ENCODE measurements around the gene STK38.

STK38 gene

GRCh38 chr6:36546920-36547645 is at the start of gene STK38:
Gene STK38 (minus strand): TSS chr6:36547479. CDS start chr6:36540202, 7,277 bp downstream.
- Histone ChIP-seq H3K4me2 (ENCODE audit: low read length) (peak within 1 kb of the TSS; percentile 81), H3K4me3 (ENCODE audit: low read length) (peak within 1 kb of the TSS; percentile 90), H3K9me3 (ENCODE audit: control insufficient read depth, insufficient read depth, low read length) (no peaks in the 10 kb centered on the region), H4K20me1 (ENCODE audit: control insufficient read depth, insufficient read depth, low read depth, low read length) (no peaks in the 10 kb centered on the region), H3K4me1 (ENCODE audit: control insufficient read depth, low read length) (peaks cover 66% of the 10 kb centered on the region), H3K27ac (ENCODE audit: low read depth, low read length) (peak within 1 kb of the TSS; percentile 86), H3F3A (ENCODE audit: control insufficient read depth, insufficient read depth) (peaks cover 7% of the 10 kb centered on the region; the same call in 1 of the 2 replicates), H3K36me3 (ENCODE audit: control insufficient read depth, low read length) (peaks cover 30% of the 10 kb centered on the region), H3K27me3 (ENCODE audit: control insufficient read depth, low read length) (no peaks in the 10 kb centered on the region), H3K79me2 (ENCODE audit: control insufficient read depth, low read length) (peaks cover 51% of the 10 kb centered on the region), H3K9me2 (replicated peaks; ENCODE audit: control insufficient read depth, low read length) (no peaks in the 10 kb centered on the region)
- peak; percentile 49 for TF ChIP-seq CTCF (IDR thresholded peaks at IDR 0.05; ENCODE audit: low read depth, low read length, poor library complexity, severe bottlenecking)
- no peak for TF ChIP-seq EZH2phosphoT487 (IDR thresholded peaks at IDR 0.05; ENCODE audit: borderline replicate concordance, low read length)

DNA sequence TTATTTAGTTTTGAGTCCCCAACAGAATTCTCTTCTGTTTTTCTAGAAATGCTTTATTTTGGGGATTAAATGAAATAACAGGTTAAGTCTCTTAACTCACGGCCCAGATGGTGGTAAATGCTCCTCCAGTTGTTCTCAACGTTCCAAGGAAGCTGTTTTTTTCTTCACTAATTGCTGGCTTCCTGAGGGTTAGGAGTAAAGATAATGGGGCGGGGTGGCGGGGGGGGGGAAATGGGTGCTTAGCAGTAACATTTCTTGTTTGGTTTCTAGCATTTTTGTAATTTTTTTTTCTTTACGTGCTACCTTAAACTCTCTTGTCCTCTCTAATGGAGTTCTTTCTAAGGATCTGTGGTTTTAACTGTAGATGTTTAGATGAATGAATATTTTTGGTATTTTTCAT is 49.1 kb upstream of the STK38 start:
- TF ChIP-seq EZH2phosphoT487 (IDR thresholded peaks at IDR 0.05; ENCODE audit: borderline replicate concordance, low read length) (no peak), CTCF (IDR thresholded peaks at IDR 0.05; ENCODE audit: low read depth, low read length, poor library complexity, severe bottlenecking) (no peak)
- Histone ChIP-seq H3K4me3 (ENCODE audit: low read length) (peak overlapping the region; percentile 95), H3K27ac (ENCODE audit: low read depth, low read length) (peak overlapping the region; percentile 99), H3K9me2 (replicated peaks; ENCODE audit: control insufficient read depth, low read length) (no peaks in the 10 kb centered on the region), H3K27me3 (ENCODE audit: control insufficient read depth, low read length) (no peaks in the 10 kb centered on the region), H3K79me2 (ENCODE audit: control insufficient read depth, low read length) (peaks cover 72% of the 10 kb centered on the region), H3K36me3 (ENCODE audit: control insufficient read depth, low read length) (peaks cover 72% of the 10 kb centered on the region), H4K20me1 (ENCODE audit: control insufficient read depth, insufficient read depth, low read depth, low read length) (peaks cover 65% of the 10 kb centered on the region), H3K4me2 (ENCODE audit: low read length) (peak overlapping the region; percentile 89), H3F3A (ENCODE audit: control insufficient read depth, insufficient read depth) (peaks cover 89% of the 10 kb centered on the region), H3K9me3 (ENCODE audit: control insufficient read depth, insufficient read depth, low read length) (no peaks in the 10 kb centered on the region), H3K4me1 (ENCODE audit: control insufficient read depth, low read length) (peaks cover 64% of the 10 kb centered on the region)

- Histone ChIP-seq H3K4me3 (ENCODE audit: low read length) (peak overlapping the region; percentile 95), H3K27me3 (ENCODE audit: control insufficient read depth, low read length) (no peaks in the 10 kb centered on the region), H3K79me2 (ENCODE audit: control insufficient read depth, low read length) (peaks cover 60% of the 10 kb centered on the region), H3F3A (ENCODE audit: control insufficient read depth, insufficient read depth) (peaks cover 79% of the 10 kb centered on the region), H3K36me3 (ENCODE audit: control insufficient read depth, low read length) (peaks cover 59% of the 10 kb centered on the region), H3K27ac (ENCODE audit: low read depth, low read length) (peak overlapping the region; percentile 99), H3K4me1 (ENCODE audit: control insufficient read depth, low read length) (peaks cover 76% of the 10 kb centered on the region), H3K9me2 (replicated peaks; ENCODE audit: control insufficient read depth, low read length) (no peaks in the 10 kb centered on the region), H3K9me3 (ENCODE audit: control insufficient read depth, insufficient read depth, low read length) (no peaks in the 10 kb centered on the region), H3K4me2 (ENCODE audit: low read length) (peak overlapping the region; percentile 89), H4K20me1 (ENCODE audit: control insufficient read depth, insufficient read depth, low read depth, low read length) (peaks cover 53% of the 10 kb centered on the region)
- no peak for TF ChIP-seq EZH2phosphoT487 (IDR thresholded peaks at IDR 0.05; ENCODE audit: borderline replicate concordance, low read length)
- no peak for TF ChIP-seq CTCF (IDR thresholded peaks at IDR 0.05; ENCODE audit: low read depth, low read length, poor library complexity, severe bottlenecking)
Measured at GRCh38 chr6:36594816-36595643, 47.8 kb upstream of the STK38 start.
